ENCODE measurements around the gene SPOCK3. TPM values are rescaled to one million over a fixed set of nuclear protein-coding genes. Genes with fewer than 3 reads are reported as not detected.

The SPOCK3 gene
- total RNA-seq, 2 experiments from 2014 or later: not detected

DNA sequence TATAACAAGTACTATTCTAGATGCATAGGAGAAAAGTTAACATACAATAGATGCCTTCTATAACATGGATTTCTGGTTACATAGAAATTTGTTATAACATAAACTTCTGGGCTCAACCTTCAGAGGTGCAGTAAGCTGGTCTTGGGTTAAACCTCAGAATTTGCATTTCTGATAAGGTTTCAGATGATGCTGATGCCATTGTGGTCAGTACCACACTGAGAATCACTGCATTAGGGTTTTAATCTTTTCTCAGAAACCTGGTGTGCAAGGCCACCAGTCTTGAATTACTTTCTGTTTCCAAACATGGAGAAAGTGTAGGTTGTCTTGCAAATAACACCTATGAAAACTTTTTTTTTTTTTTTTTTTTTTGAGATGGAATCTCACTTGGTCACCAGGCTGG lies 146.2 kb downstream of the SPOCK3 start:
- Histone ChIP-seq H3K4me2 (ENCODE audit: low read length) (no peak overlapping the region), H3K4me3 (ENCODE audit: low read depth, low read length, poor library complexity, severe bottlenecking) (no peak overlapping the region), H3K36me3 (ENCODE audit: insufficient read depth, low read length) (no peaks in the 10 kb centered on the region), H3K9me2 (ENCODE audit: insufficient read depth, low read length) (no peaks in the 10 kb centered on the region), H4K20me1 (ENCODE audit: insufficient read depth, low read length) (no peaks in the 10 kb centered on the region), H3K27ac (ENCODE audit: low read depth, low read length, poor library complexity, severe bottlenecking) (no peak overlapping the region), H3K79me2 (ENCODE audit: insufficient read depth, low read depth, low read length) (no peaks in the 10 kb centered on the region), H3K9me3 (ENCODE audit: low read length) (no peaks in the 10 kb centered on the region), H2AFZ (ENCODE audit: low read length) (no peak overlapping the region), H3K4me1 (ENCODE audit: insufficient read depth, low read length, poor library complexity, severe bottlenecking) (no peaks in the 10 kb centered on the region)
- DNase-seq (ENCODE audit: low spot score): no peak
- BruUV-seq (replicated peaks): no TSS peak
- TF ChIP-seq EZH2phosphoT487 (IDR thresholded peaks at IDR 0.05; ENCODE audit: borderline replicate concordance, low read depth, low read length): no peak
- TF ChIP-seq, protein P1, sequence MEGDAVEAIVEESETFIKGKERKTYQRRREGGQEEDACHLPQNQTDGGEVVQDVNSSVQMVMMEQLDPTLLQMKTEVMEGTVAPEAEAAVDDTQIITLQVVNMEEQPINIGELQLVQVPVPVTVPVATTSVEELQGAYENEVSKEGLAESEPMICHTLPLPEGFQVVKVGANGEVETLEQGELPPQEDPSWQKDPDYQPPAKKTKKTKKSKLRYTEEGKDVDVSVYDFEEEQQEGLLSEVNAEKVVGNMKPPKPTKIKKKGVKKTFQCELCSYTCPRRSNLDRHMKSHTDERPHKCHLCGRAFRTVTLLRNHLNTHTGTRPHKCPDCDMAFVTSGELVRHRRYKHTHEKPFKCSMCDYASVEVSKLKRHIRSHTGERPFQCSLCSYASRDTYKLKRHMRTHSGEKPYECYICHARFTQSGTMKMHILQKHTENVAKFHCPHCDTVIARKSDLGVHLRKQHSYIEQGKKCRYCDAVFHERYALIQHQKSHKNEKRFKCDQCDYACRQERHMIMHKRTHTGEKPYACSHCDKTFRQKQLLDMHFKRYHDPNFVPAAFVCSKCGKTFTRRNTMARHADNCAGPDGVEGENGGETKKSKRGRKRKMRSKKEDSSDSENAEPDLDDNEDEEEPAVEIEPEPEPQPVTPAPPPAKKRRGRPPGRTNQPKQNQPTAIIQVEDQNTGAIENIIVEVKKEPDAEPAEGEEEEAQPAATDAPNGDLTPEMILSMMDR (conservative IDR thresholded peaks at IDR 0.05; ENCODE audit: low read length): no peak
- CTCF ChIA-PET (ENCODE audit: unreplicated experiment): no interaction called here
- intact Hi-C loops (cut with micrococcal nuclease; ENCODE audit: unreplicated experiment): no loop called here
- POLR2A ChIA-PET: interaction anchor here (0.6 to 0.7 kb wide), 2 partner anchors 27 to 594 kb away, joined by 3 read pairs; no protein-coding TSS in a partner anchor

DNA sequence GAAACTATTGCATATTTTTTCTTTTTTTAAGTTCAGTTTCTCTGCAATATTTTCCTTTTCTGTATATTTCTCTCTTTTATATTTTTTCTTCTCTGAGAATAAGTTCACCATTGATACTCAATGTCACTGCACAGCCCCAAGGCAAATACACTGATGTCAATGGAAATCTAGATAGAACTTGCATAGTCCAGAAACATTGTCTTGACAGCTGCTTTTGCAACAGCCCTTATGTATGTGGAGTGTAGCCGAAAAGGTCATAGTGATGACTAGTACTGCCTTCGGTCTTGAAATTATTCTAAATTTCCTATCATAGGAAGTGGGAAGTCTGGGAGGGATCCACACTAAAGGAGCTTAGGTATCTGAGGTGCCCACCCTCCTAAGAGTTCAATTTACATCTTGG lies 150.0 kb downstream of the SPOCK3 start:
- CTCF ChIA-PET (ENCODE audit: unreplicated experiment): no interaction called here
- POLR2A ChIA-PET: no interaction called here
- Histone ChIP-seq H3K4me3 (ENCODE audit: low read depth, low read length, poor library complexity, severe bottlenecking) (no peak overlapping the region), H3K36me3 (ENCODE audit: insufficient read depth, low read length) (no peaks in the 10 kb centered on the region), H3K79me2 (ENCODE audit: insufficient read depth, low read depth, low read length) (no peaks in the 10 kb centered on the region), H3K9me2 (ENCODE audit: insufficient read depth, low read length) (no peaks in the 10 kb centered on the region), H3K27ac (ENCODE audit: low read depth, low read length, poor library complexity, severe bottlenecking) (no peak overlapping the region), H3K9me3 (ENCODE audit: low read length) (no peaks in the 10 kb centered on the region), H4K20me1 (ENCODE audit: insufficient read depth, low read length) (no peaks in the 10 kb centered on the region), H3K4me2 (ENCODE audit: low read length) (no peak overlapping the region), H3K4me1 (ENCODE audit: insufficient read depth, low read length, poor library complexity, severe bottlenecking) (no peaks in the 10 kb centered on the region), H2AFZ (ENCODE audit: low read length) (no peak overlapping the region)
- DNase-seq (ENCODE audit: low spot score): no peak
- TF ChIP-seq EZH2phosphoT487 (IDR thresholded peaks at IDR 0.05; ENCODE audit: borderline replicate concordance, low read depth, low read length): no peak
- TF ChIP-seq, protein P1 (conservative IDR thresholded peaks at IDR 0.05; ENCODE audit: low read length): no peak
- intact Hi-C loops (cut with micrococcal nuclease; ENCODE audit: unreplicated experiment): no loop called here
- BruUV-seq (replicated peaks): no TSS peak

DNA sequence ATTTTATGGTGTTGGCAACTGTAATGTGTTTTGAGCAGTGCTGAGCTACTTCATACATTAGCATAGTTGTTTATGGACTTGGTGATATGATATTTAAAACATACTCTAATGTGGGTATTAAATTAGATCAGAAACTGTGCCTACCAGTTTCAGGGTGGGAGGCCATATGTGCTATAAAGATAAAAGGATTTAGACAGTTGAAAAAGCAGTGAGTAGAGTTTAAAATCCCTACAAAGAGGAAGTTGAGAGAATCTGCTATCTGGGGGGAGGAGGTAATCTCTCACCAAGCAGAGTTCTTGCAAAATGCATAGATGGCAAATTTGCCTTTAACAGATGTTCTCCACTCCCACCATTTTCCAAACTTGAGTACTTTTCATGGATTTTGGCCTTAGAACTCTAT lies 154.5 kb downstream of the SPOCK3 start:
- H3K79me2 ChIP-seq (ENCODE audit: insufficient read depth, low read depth, low read length): no peaks in the 10 kb centered on the region
- no peak overlapping the region for H3K4me2 ChIP-seq (ENCODE audit: low read length)
- intact Hi-C loops (cut with micrococcal nuclease; ENCODE audit: unreplicated experiment): no loop called here
- no peaks in the 10 kb centered on the region for H3K36me3 ChIP-seq (ENCODE audit: insufficient read depth, low read length)
- H3K4me1 ChIP-seq (ENCODE audit: insufficient read depth, low read length, poor library complexity, severe bottlenecking): no peaks in the 10 kb centered on the region
- H2AFZ ChIP-seq (ENCODE audit: low read length): no peak overlapping the region
- H4K20me1 ChIP-seq (ENCODE audit: insufficient read depth, low read length): no peaks in the 10 kb centered on the region
- no peak overlapping the region for H3K4me3 ChIP-seq (ENCODE audit: low read depth, low read length, poor library complexity, severe bottlenecking)
- TF ChIP-seq, protein P1 (conservative IDR thresholded peaks at IDR 0.05; ENCODE audit: low read length): no peak
- no peak for TF ChIP-seq EZH2phosphoT487 (IDR thresholded peaks at IDR 0.05; ENCODE audit: borderline replicate concordance, low read depth, low read length)
- no peaks in the 10 kb centered on the region for H3K9me2 ChIP-seq (ENCODE audit: insufficient read depth, low read length)
- no TSS peak for BruUV-seq (replicated peaks)
- CTCF ChIA-PET (ENCODE audit: unreplicated experiment): no interaction called here
- H3K9me3 ChIP-seq (ENCODE audit: low read length): no peaks in the 10 kb centered on the region
- DNase-seq (ENCODE audit: low spot score): no peak
- POLR2A ChIA-PET: no interaction called here
- no peak overlapping the region for H3K27ac ChIP-seq (ENCODE audit: low read depth, low read length, poor library complexity, severe bottlenecking)
